ENCODE results near the gene C2CD2. TPM values are rescaled to one million over a fixed set of nuclear protein-coding genes. Genes with fewer than 3 reads are reported as not detected.

Gene C2CD2
- total RNA-seq, 1 experiment from 2014 or later: 50.4 TPM

DNA sequence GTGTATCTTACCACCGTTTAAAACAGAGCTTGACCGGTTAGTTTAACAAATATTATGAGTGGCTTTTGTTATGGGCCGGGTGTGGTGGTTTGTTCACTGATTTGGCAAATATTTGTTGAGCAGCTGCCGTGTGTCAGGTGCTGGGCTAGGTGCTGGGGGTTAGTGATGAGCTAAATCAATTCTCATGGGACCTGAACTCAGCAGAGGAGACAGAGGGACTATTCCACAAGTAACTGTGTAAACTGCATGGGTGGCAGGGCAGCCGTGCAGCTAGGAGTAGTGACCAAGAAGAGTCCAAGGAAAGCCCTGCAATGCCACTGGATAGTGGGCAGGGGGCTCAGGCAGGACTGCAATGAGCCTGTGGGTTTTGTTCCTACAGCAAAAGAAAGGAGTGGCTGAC lies 11.2 kb upstream of the C2CD2 start:
- H3F3A ChIP-seq (ENCODE audit: low read length, unreplicated experiment): peaks cover 5% of the 10 kb centered on the region
- H3K27me3 ChIP-seq (ENCODE audit: low read length): no peaks in the 10 kb centered on the region
- no peak overlapping the region for H3K4me3 ChIP-seq (ENCODE audit: low read length)
- no peaks in the 10 kb centered on the region for H3K36me3 ChIP-seq (ENCODE audit: low read depth, low read length)
- ChIA-PET CTCF (interaction anchor here (0.5 to 0.6 kb wide), 2 partner anchors 31 to 40 kb away, joined by 3 to 4 read pairs; no protein-coding TSS in a partner anchor), POLR2A (ENCODE audit: unreplicated experiment) (interaction anchor here (0.6 to 1.5 kb wide), 3 partner anchors 13 to 197 kb away, joined by 3 to 5 read pairs (median 4); no protein-coding TSS in a partner anchor)
- peak overlapping the region; percentile 66 for H3K9ac ChIP-seq (ENCODE audit: low read length)
- BruUV-seq (replicated peaks): no TSS peak
- no peaks in the 10 kb centered on the region for H3K9me2 ChIP-seq (replicated peaks; ENCODE audit: low read length)
- ATAC-seq (peak; percentile 9), DNase-seq (peak; percentile 65)
- H4K20me1 ChIP-seq (ENCODE audit: low read length): no peaks in the 10 kb centered on the region
- H3K9me3 ChIP-seq (ENCODE audit: low read length): no peaks in the 10 kb centered on the region
- no peaks in the 10 kb centered on the region for H3K79me2 ChIP-seq (ENCODE audit: low read length)
- H3K4me2 ChIP-seq (ENCODE audit: low read length): peak overlapping the region; percentile 70
- no peak for TF ChIP-seq EZH2phosphoT487 (IDR thresholded peaks at IDR 0.05; ENCODE audit: borderline replicate concordance, low read length)
- H3K4me1 ChIP-seq (ENCODE audit: insufficient read depth, low read length): peaks cover 56% of the 10 kb centered on the region
- no peak overlapping the region for H2AFZ ChIP-seq (ENCODE audit: low read length)
- intact Hi-C loops (cut with micrococcal nuclease): loop anchor here (5.0 kb wide), 1 partner anchor 198 kb away; the partner anchor contains the start of gene RIPK4
- H3K27ac ChIP-seq (ENCODE audit: low read length): peak overlapping the region; percentile 95

DNA sequence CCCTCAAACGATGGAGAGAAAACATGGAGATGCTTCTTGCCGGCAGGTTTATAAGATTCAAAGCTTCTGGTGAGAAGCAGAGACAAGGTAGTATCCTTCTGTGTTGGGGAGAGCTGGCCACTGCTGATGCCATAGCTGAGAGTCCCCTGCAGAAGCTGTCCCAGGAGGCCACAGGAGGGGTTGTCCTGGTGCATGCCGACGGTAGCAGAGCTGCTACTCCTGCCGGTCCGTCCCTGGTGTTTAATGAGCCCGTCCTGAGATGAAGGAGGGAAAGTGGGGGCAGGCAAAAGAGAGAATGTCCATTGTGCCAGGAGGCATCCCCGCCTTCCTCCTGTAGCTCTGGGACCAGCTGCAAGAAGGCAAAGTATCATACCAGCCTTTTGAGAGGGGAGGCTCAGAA lies 10.4 kb upstream of the C2CD2 start:
- no peaks in the 10 kb centered on the region for H3K9me2 ChIP-seq (replicated peaks; ENCODE audit: low read length)
- H3K36me3 ChIP-seq (ENCODE audit: low read depth, low read length): no peaks in the 10 kb centered on the region
- DNase-seq: no peak
- BruUV-seq (replicated peaks): no TSS peak
- ChIA-PET CTCF (no interaction called here), POLR2A (ENCODE audit: unreplicated experiment) (interaction anchor here (1.5 kb wide), 1 partner anchor 12 kb away, joined by 5 read pairs; no protein-coding TSS in a partner anchor)
- intact Hi-C loops (cut with micrococcal nuclease): no loop called here
- no peak overlapping the region for H3K4me3 ChIP-seq (ENCODE audit: low read length)
- ATAC-seq: no peak
- H3K27me3 ChIP-seq (ENCODE audit: low read length): no peaks in the 10 kb centered on the region
- H3K9ac ChIP-seq (ENCODE audit: low read length): peak overlapping the region; percentile 26; the same call in 1 of the 2 replicates
- no peak overlapping the region for H3K4me2 ChIP-seq (ENCODE audit: low read length)
- no peaks in the 10 kb centered on the region for H4K20me1 ChIP-seq (ENCODE audit: low read length)
- H3K4me1 ChIP-seq (ENCODE audit: insufficient read depth, low read length): peaks cover 65% of the 10 kb centered on the region
- H3K79me2 ChIP-seq (ENCODE audit: low read length): no peaks in the 10 kb centered on the region
- H2AFZ ChIP-seq (ENCODE audit: low read length): no peak overlapping the region
- H3F3A ChIP-seq (ENCODE audit: low read length, unreplicated experiment): peaks cover 5% of the 10 kb centered on the region
- no peaks in the 10 kb centered on the region for H3K9me3 ChIP-seq (ENCODE audit: low read length)
- TF ChIP-seq EZH2phosphoT487 (IDR thresholded peaks at IDR 0.05; ENCODE audit: borderline replicate concordance, low read length): no peak
- TF ChIP-seq EZH2 (IDR thresholded peaks at IDR 0.05; ENCODE audit: low read length, unreplicated experiment): no peak
- TF ChIP-seq, protein P1, sequence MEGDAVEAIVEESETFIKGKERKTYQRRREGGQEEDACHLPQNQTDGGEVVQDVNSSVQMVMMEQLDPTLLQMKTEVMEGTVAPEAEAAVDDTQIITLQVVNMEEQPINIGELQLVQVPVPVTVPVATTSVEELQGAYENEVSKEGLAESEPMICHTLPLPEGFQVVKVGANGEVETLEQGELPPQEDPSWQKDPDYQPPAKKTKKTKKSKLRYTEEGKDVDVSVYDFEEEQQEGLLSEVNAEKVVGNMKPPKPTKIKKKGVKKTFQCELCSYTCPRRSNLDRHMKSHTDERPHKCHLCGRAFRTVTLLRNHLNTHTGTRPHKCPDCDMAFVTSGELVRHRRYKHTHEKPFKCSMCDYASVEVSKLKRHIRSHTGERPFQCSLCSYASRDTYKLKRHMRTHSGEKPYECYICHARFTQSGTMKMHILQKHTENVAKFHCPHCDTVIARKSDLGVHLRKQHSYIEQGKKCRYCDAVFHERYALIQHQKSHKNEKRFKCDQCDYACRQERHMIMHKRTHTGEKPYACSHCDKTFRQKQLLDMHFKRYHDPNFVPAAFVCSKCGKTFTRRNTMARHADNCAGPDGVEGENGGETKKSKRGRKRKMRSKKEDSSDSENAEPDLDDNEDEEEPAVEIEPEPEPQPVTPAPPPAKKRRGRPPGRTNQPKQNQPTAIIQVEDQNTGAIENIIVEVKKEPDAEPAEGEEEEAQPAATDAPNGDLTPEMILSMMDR (conservative IDR thresholded peaks at IDR 0.05; ENCODE audit: low read depth, low read length): no peak
- H3K27ac ChIP-seq (ENCODE audit: low read length): peak overlapping the region; percentile 95

DNA sequence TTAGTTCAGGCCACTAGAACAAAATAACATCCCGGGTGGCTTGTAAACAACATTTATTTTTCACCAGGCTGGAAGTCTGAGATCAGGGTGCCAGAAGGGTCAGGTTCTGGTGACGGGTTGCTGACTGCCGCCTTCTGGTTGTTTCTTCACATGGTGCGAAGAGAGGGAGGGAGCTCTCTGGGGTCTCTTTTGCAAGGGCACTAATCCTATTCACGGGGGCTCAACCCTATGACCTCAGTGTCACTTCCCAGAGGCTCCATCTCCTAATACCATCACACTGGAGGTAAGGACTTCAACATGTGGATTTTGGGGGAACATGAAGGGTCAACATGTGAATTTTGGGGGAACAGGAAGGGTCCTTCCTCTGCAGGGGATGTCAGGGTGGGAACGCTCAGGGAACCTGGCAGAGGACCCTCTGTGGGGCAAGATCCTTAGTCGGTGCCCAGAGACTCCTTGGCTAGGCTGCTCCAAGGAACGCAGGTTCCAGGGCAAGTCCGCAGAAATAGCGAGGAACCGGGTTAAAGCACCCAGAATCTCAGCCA lies 8.7 kb upstream of the C2CD2 start:
- Histone ChIP-seq H3K9me2 (replicated peaks; ENCODE audit: low read length) (no peaks in the 10 kb centered on the region), H3K27ac (ENCODE audit: low read length) (peak overlapping the region; percentile 98), H3K4me1 (ENCODE audit: insufficient read depth, low read length) (peaks cover 81% of the 10 kb centered on the region), H3K79me2 (ENCODE audit: low read length) (no peaks in the 10 kb centered on the region), H3K9me3 (ENCODE audit: low read length) (no peaks in the 10 kb centered on the region), H3F3A (ENCODE audit: low read length, unreplicated experiment) (peaks cover 9% of the 10 kb centered on the region), H3K27me3 (ENCODE audit: low read length) (no peaks in the 10 kb centered on the region), H3K4me2 (ENCODE audit: low read length) (peak overlapping the region; percentile 62; the same call in 1 of the 2 replicates), H3K9ac (ENCODE audit: low read length) (peak overlapping the region; percentile 89), H4K20me1 (ENCODE audit: low read length) (no peaks in the 10 kb centered on the region), H3K36me3 (ENCODE audit: low read depth, low read length) (no peaks in the 10 kb centered on the region), H2AFZ (ENCODE audit: low read length) (no peak overlapping the region), H3K4me3 (ENCODE audit: low read length) (no peak overlapping the region)
- ATAC-seq: no peak
- DNase-seq: no peak
- POLR2A ChIA-PET (ENCODE audit: unreplicated experiment): no interaction called here
- BruUV-seq (replicated peaks): no TSS peak
- TF ChIP-seq EZH2phosphoT487 (IDR thresholded peaks at IDR 0.05; ENCODE audit: borderline replicate concordance, low read length) (no peak), EZH2 (IDR thresholded peaks at IDR 0.05; ENCODE audit: low read length, unreplicated experiment) (no peak)
- TF ChIP-seq, protein P1 (conservative IDR thresholded peaks at IDR 0.05; ENCODE audit: low read depth, low read length): no peak
- intact Hi-C loops (cut with micrococcal nuclease): no loop called here
- CTCF ChIA-PET: no interaction called here

Measured in PC-3 (cell line).